ENCODE data around the gene PLXNB3.

DNA sequence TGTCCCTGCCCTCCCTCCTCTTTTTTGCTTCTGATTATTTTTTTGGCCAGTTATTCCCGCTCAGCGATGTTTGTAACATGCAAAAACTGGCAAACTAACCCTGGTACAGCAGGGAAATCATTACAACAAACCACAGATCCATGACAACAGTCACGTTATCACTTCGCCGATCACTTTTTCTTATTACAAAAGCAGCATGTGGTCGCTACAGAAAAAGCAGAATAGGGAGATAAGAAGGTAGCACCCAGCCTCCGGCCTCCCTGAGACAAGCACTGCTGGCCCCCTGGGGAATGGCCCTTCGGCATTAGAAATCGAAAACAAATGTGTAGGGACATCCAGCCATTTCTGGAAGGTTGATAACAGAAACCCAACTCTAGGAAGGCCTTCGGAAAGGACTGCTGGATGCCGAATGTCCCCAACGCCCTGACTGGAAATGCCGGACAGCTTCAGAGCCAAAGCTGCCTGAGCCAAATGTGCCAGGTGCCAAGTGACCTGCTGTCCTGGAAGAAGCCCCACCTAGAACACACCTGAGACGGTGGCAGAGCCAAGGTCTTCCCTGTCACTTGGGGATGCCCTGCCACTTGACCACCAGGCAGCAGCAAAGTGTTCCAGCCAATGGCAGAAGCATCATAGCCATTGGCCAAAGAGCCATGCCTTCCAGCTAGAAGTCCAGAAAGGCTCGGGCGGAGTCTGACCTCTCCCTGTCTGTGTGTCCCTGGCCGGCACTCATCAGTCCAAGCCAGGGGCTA, 27.2 kb downstream of the PLXNB3 start:
- TF ChIP-seq, protein P1, sequence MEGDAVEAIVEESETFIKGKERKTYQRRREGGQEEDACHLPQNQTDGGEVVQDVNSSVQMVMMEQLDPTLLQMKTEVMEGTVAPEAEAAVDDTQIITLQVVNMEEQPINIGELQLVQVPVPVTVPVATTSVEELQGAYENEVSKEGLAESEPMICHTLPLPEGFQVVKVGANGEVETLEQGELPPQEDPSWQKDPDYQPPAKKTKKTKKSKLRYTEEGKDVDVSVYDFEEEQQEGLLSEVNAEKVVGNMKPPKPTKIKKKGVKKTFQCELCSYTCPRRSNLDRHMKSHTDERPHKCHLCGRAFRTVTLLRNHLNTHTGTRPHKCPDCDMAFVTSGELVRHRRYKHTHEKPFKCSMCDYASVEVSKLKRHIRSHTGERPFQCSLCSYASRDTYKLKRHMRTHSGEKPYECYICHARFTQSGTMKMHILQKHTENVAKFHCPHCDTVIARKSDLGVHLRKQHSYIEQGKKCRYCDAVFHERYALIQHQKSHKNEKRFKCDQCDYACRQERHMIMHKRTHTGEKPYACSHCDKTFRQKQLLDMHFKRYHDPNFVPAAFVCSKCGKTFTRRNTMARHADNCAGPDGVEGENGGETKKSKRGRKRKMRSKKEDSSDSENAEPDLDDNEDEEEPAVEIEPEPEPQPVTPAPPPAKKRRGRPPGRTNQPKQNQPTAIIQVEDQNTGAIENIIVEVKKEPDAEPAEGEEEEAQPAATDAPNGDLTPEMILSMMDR (conservative IDR thresholded peaks at IDR 0.05; ENCODE audit: low read length) = no peak
- no peak for TF ChIP-seq EZH2phosphoT487 (IDR thresholded peaks at IDR 0.05; ENCODE audit: borderline replicate concordance, low read depth, low read length)

All from OCI-LY7 (cell line).